ENCODE results near the gene FER1L5.

The FER1L5 gene

GRCh38 chr2:96637385-96638143 lies 5.0 kb upstream of the FER1L5 start:
- Histone ChIP-seq H3K27me3 (replicated peaks; ENCODE audit: control insufficient read depth, insufficient read depth, low read length) (no peaks in the 10 kb centered on the region), H3K36me3 (ENCODE audit: control insufficient read depth, insufficient read depth, low read length) (no peaks in the 10 kb centered on the region), H3K4me3 (replicated peaks; ENCODE audit: low read depth, low read length) (peak overlapping the region; percentile 71)
- TF ChIP-seq CTCF (IDR thresholded peaks at IDR 0.05; ENCODE audit: insufficient read depth, low read length, poor library complexity, severe bottlenecking) = no peak
- peak; percentile 88 for DNase-seq (ENCODE audit: extremely low read depth, insufficient read length)

GRCh38 chr2:96638144-96639121 lies 4.1 kb upstream of the FER1L5 start, which contains the start of gene KANSL3:
Gene KANSL3 (minus strand): TSS chr2:96638312. CDS start chr2:96637135, 1,177 bp downstream.
- TF ChIP-seq CTCF (IDR thresholded peaks at IDR 0.05; ENCODE audit: insufficient read depth, low read length, poor library complexity, severe bottlenecking) = no peak
- Histone ChIP-seq H3K27me3 (replicated peaks; ENCODE audit: control insufficient read depth, insufficient read depth, low read length) (no peaks in the 10 kb centered on the region), H3K4me3 (replicated peaks; ENCODE audit: low read depth, low read length) (peak within 1 kb of the TSS; percentile 71), H3K36me3 (ENCODE audit: control insufficient read depth, insufficient read depth, low read length) (no peaks in the 10 kb centered on the region)
- peak; percentile 96 for DNase-seq (ENCODE audit: extremely low read depth, insufficient read length)

GRCh38 chr2:96647681-96648080 lies 5.1 kb downstream of the FER1L5 start:
- H3K27me3 ChIP-seq (replicated peaks; ENCODE audit: control insufficient read depth, insufficient read depth, low read length) = no peaks in the 10 kb centered on the region; the same call in 1 of the 2 replicates
- H3K36me3 ChIP-seq (ENCODE audit: control insufficient read depth, insufficient read depth, low read length) = no peaks in the 10 kb centered on the region
- no peak for TF ChIP-seq CTCF (IDR thresholded peaks at IDR 0.05; ENCODE audit: insufficient read depth, low read length, poor library complexity, severe bottlenecking)
- no peak for DNase-seq (ENCODE audit: extremely low read depth, insufficient read length)
- no peak overlapping the region for H3K4me3 ChIP-seq (replicated peaks; ENCODE audit: low read depth, low read length)

GRCh38 chr2:96648306-96648930 lies 5.9 kb downstream of the FER1L5 start:
- no peak for DNase-seq (ENCODE audit: extremely low read depth, insufficient read length)
- Histone ChIP-seq H3K27me3 (replicated peaks; ENCODE audit: control insufficient read depth, insufficient read depth, low read length) (no peaks in the 10 kb centered on the region; the same call in 1 of the 2 replicates), H3K36me3 (ENCODE audit: control insufficient read depth, insufficient read depth, low read length) (no peaks in the 10 kb centered on the region), H3K4me3 (replicated peaks; ENCODE audit: low read depth, low read length) (no peak overlapping the region)
- no peak for TF ChIP-seq CTCF (IDR thresholded peaks at IDR 0.05; ENCODE audit: insufficient read depth, low read length, poor library complexity, severe bottlenecking)

- Histone ChIP-seq H3K27me3 (replicated peaks; ENCODE audit: control insufficient read depth, insufficient read depth, low read length) (no peaks in the 10 kb centered on the region; the same call in 1 of the 2 replicates), H3K4me3 (replicated peaks; ENCODE audit: low read depth, low read length) (no peak overlapping the region), H3K36me3 (ENCODE audit: control insufficient read depth, insufficient read depth, low read length) (no peaks in the 10 kb centered on the region)
- TF ChIP-seq CTCF (IDR thresholded peaks at IDR 0.05; ENCODE audit: insufficient read depth, low read length, poor library complexity, severe bottlenecking) = no peak
- DNase-seq (ENCODE audit: extremely low read depth, insufficient read length) = no peak
Observed at GRCh38 chr2:96649342-96649741, 6.8 kb downstream of the FER1L5 start.
